H1 (cell line): ENCODE results near the gene ASB13. TPM values are rescaled to one million over a fixed set of nuclear protein-coding genes. Genes with fewer than 3 reads are reported as not detected.

Source experiments
- CTCF ChIA-PET: fragments of 300-600 bp; sonication (Branson Sonifier 250); formaldehyde crosslinking; loops from one replicate; lab custom pipeline; 2021; ENCODE audit not compliant: partially characterized antibody; lab: Charles Lee
- POLR2A ChIA-PET: fragments of 300-600 bp; sonication (Branson Sonifier 250); formaldehyde crosslinking; loops from one replicate; lab custom pipeline; 2021; ENCODE audit warnings: inconsistent platforms; ENCODE audit not compliant: partially characterized antibody; lab: Charles Lee
- DNase-seq, 2 experiments: peaks; one replicate each; pipeline versions ENCODE4 v3.0.0 to v3.0.0-alpha.2; 2010 to 2022; ENCODE audit warnings: low spot score in 2 of 2, low read depth in 1 of 2, mixed read lengths in 1 of 2
- FAIRE-seq: peaks from 2 replicates; lab custom pipeline; 2011; peaks lifted over from hg19 to GRCh38; lab: Jason Lieb, UNC
- H2AFZ ChIP-seq: 2 replicates; pipeline ENCODE4 v1.8.1; 2012; ENCODE audit warnings: low read length, inconsistent platforms
- H2AK5ac ChIP-seq: 2 replicates; pipeline ENCODE4 v1.6.1; 2013; ENCODE audit warnings: low read depth, low read length
- H2BK120ac ChIP-seq: replicated peaks from 2 replicates; pipeline ENCODE3; 2013; ENCODE audit warnings: low read depth, low read length, inconsistent platforms
- H2BK12ac ChIP-seq: 2 replicates; pipeline ENCODE4 v1.6.1; 2013; ENCODE audit warnings: low read depth, low read length
- H2BK15ac ChIP-seq: 2 replicates; pipeline ENCODE4 v1.6.1; 2013; ENCODE audit warnings: low read length
- H2BK20ac ChIP-seq: 2 replicates; pipeline ENCODE4 v1.6.1; 2013; ENCODE audit warnings: low read length
- H2BK5ac ChIP-seq: 2 replicates; pipeline ENCODE4 v1.6.1; 2013; ENCODE audit warnings: low read depth, low read length
- H3K14ac ChIP-seq: 2 replicates; pipeline ENCODE4 v1.6.1; 2013; ENCODE audit warnings: inconsistent platforms; ENCODE audit not compliant: insufficient read length
- H3K18ac ChIP-seq: 2 replicates; pipeline ENCODE4 v1.6.1; 2013; ENCODE audit warnings: low read length; ENCODE audit errors: extremely low read depth
- H3K23ac ChIP-seq: 2 replicates; pipeline ENCODE4 v1.6.1; 2013; ENCODE audit warnings: inconsistent platforms; ENCODE audit not compliant: insufficient read length
- H3K23me2 ChIP-seq: 2 replicates; pipeline ENCODE4 v1.6.1; 2013; ENCODE audit warnings: low read depth, low read length
- H3K27ac ChIP-seq: 2 replicates; pipeline ENCODE4 v1.6.1; 2011; ENCODE audit warnings: low read depth, low read length, inconsistent platforms
- H3K27me3 ChIP-seq, 4 experiments: replicated peaks in 1 of 4; 1 replicate in 1 of 4; 2 replicates in 3 of 4; pipeline versions ENCODE4 v1.6.1 to v1.8.1; 2011 to 2013; ENCODE audit warnings: low read length in 3 of 4, mild to moderate bottlenecking in 3 of 4, inconsistent platforms in 2 of 4, mixed read lengths in 2 of 4, moderate library complexity in 1 of 4; ENCODE audit not compliant: control insufficient read depth in 3 of 4, insufficient read depth in 3 of 4; ENCODE audit errors: extremely low read depth in 1 of 4
- H3K36me3 ChIP-seq, 4 experiments: 2 replicates each; pipeline versions ENCODE4 v1.6.1 to v1.8.1; 2011 to 2013; ENCODE audit warnings: mild to moderate bottlenecking in 4 of 4, low read length in 3 of 4, moderate library complexity in 2 of 4, control low read depth in 1 of 4, inconsistent platforms in 1 of 4; ENCODE audit not compliant: insufficient read depth in 4 of 4, control insufficient read depth in 2 of 4
- H3K4ac ChIP-seq: replicated peaks from 2 replicates; pipeline ENCODE3; 2013; ENCODE audit warnings: low read length, low read depth, mixed read lengths, inconsistent platforms; ENCODE audit not compliant: insufficient read length
- H3K4me1 ChIP-seq, 4 experiments: replicated peaks in 1 of 4; 1 replicate in 1 of 4; 2 replicates in 3 of 4; pipeline versions ENCODE4 v1.6.1 to v1.8.1; 2011 to 2013; ENCODE audit warnings: low read length in 3 of 4, inconsistent platforms in 2 of 4, mixed read lengths in 1 of 4; ENCODE audit not compliant: insufficient read depth in 4 of 4, control insufficient read depth in 3 of 4
- H3K4me2 ChIP-seq, 2 experiments: 2 replicates each; pipeline versions ENCODE4 v1.6.1 to v1.8.1; 2011 to 2013; ENCODE audit warnings: low read depth in 2 of 2, low read length in 2 of 2, control low read depth in 1 of 2, inconsistent platforms in 1 of 2, mild to moderate bottlenecking in 1 of 2; ENCODE audit not compliant: insufficient read depth in 1 of 2
- H3K4me3 ChIP-seq, 4 experiments: fragments of 200-600, 300-600 bp in 1 of 4; sonication (generic), shearing (Covaris generic), sonication (Bioruptor Twin) in 1 of 4; 2 replicates each; pipeline versions ENCODE4 v1.5.1 to v1.8.1; 2011 to 2016; ENCODE audit warnings: low read length in 4 of 4, low read depth in 3 of 4, control low read depth in 2 of 4, inconsistent platforms in 2 of 4, mild to moderate bottlenecking in 2 of 4, mixed read lengths in 1 of 4, moderate library complexity in 1 of 4; ENCODE audit not compliant: insufficient read depth in 2 of 4; ENCODE audit errors: extremely low read depth in 1 of 4
- H3K56ac ChIP-seq: replicated peaks from 2 replicates; pipeline ENCODE3; 2013; ENCODE audit warnings: low read depth, mild to moderate bottlenecking, mixed read lengths, low read length, inconsistent platforms; ENCODE audit not compliant: insufficient read length
- H3K79me1 ChIP-seq: 2 replicates; pipeline ENCODE4 v1.6.1; 2013; ENCODE audit warnings: low read depth, low read length, control low read depth
- H3K79me2 ChIP-seq, 2 experiments: 2 replicates each; pipeline versions ENCODE4 v1.6.1 to v1.8.1; 2012 to 2013; ENCODE audit warnings: low read length in 2 of 2, mild to moderate bottlenecking in 2 of 2, inconsistent platforms in 1 of 2; ENCODE audit not compliant: insufficient read depth in 2 of 2, control insufficient read depth in 1 of 2
- H3K9ac ChIP-seq, 4 experiments: replicated peaks in 1 of 4; 1 replicate in 1 of 4; 2 replicates in 3 of 4; pipeline versions ENCODE4 v1.6.1 to v1.8.1; 2011 to 2013; ENCODE audit warnings: low read depth in 3 of 4, low read length in 3 of 4, control low read depth in 2 of 4, mild to moderate bottlenecking in 2 of 4, moderate library complexity in 2 of 4, inconsistent platforms in 1 of 4; ENCODE audit errors: extremely low read depth in 1 of 4
- H3K9me3 ChIP-seq, 2 experiments: 2 replicates each; pipeline versions ENCODE4 v1.6.1 to v1.8.1; 2012 to 2013; ENCODE audit warnings: mild to moderate bottlenecking in 2 of 2, moderate library complexity in 2 of 2, control low read depth in 1 of 2, inconsistent platforms in 1 of 2, low read depth in 1 of 2, low read length in 1 of 2, mixed read lengths in 1 of 2; ENCODE audit not compliant: insufficient read depth in 2 of 2
- H4K20me1 ChIP-seq, 2 experiments: replicated peaks in 1 of 2; 2 replicates each; pipeline versions ENCODE3 to v1.8.1; 2011 to 2013; ENCODE audit warnings: inconsistent platforms in 2 of 2, low read length in 2 of 2, mild to moderate bottlenecking in 1 of 2; ENCODE audit not compliant: insufficient read depth in 2 of 2, control insufficient read depth in 1 of 2
- H4K5ac ChIP-seq: 2 replicates; pipeline ENCODE4 v1.6.1; 2013; ENCODE audit warnings: low read length, low read depth, mixed read lengths, inconsistent platforms; ENCODE audit not compliant: insufficient read length
- H4K8ac ChIP-seq: 2 replicates; pipeline ENCODE4 v1.8.0; 2013; ENCODE audit warnings: mild to moderate bottlenecking, moderate library complexity, low read length, inconsistent platforms; ENCODE audit not compliant: insufficient read depth; ENCODE audit errors: extremely low read depth
- H4K91ac ChIP-seq: replicated peaks from 2 replicates; pipeline ENCODE3; 2013; ENCODE audit warnings: low read length, mixed read lengths, inconsistent platforms; ENCODE audit not compliant: insufficient read length
- BCL11A ChIP-seq, 2 experiments: IDR thresholded peaks; one replicate each; pipeline ENCODE4 v1.6.1; 2011; ENCODE audit warnings: low read depth in 2 of 2, low read length in 2 of 2, mild to moderate bottlenecking in 2 of 2
- CBX8 ChIP-seq: fragments of 300-800, 300-1000 bp; sonication (generic); IDR thresholded peaks from 2 replicates; pipeline ENCODE4 v1.7.1; 2016; ENCODE audit warnings: low read depth, low read length, borderline replicate concordance
- CHD2 ChIP-seq: IDR thresholded peaks from 2 replicates; pipeline ENCODE4 v1.6.1; 2012; ENCODE audit warnings: low read length, improper control_type of control experiment
- CTBP2 ChIP-seq: IDR thresholded peaks from 2 replicates; pipeline ENCODE4 v1.7.0; 2011; ENCODE audit warnings: borderline replicate concordance, mild to moderate bottlenecking, moderate library complexity, mixed read lengths, low read length; ENCODE audit not compliant: insufficient read depth, insufficient read length
- E2F6 ChIP-seq: IDR thresholded peaks from 2 replicates; pipeline ENCODE4 v1.6.1; 2012; ENCODE audit warnings: inconsistent platforms
- HDAC6 ChIP-seq: IDR thresholded peaks from one replicate; pipeline ENCODE4 v1.7.1; 2012; ENCODE audit warnings: low read depth, mild to moderate bottlenecking, inconsistent platforms, low read length, moderate library complexity
- NANOG ChIP-seq: IDR thresholded peaks from 2 replicates; pipeline ENCODE4 v1.6.1; 2011; ENCODE audit warnings: low read length, low read depth, mild to moderate bottlenecking, inconsistent platforms; ENCODE audit not compliant: insufficient read depth, poor library complexity, severe bottlenecking
- RAD21 ChIP-seq, 2 experiments: IDR thresholded peaks in 1 of 2; conservative IDR thresholded peaks in 1 of 2; 2 replicates each; pipeline ENCODE4 v1.6.1; 2011; ENCODE audit warnings: low read depth in 2 of 2, low read length in 2 of 2, improper control_type of control experiment in 1 of 2, inconsistent platforms in 1 of 2, mild to moderate bottlenecking in 1 of 2, moderate library complexity in 1 of 2
- RFX5 ChIP-seq: IDR thresholded peaks from 2 replicates; pipeline ENCODE4 v1.6.1; 2011; ENCODE audit warnings: low read depth, low read length, improper control_type of control experiment, borderline replicate concordance
- SIX5 ChIP-seq: IDR thresholded peaks from 2 replicates; pipeline ENCODE4 v1.6.1; 2011; ENCODE audit warnings: mild to moderate bottlenecking, low read depth, low read length
- SRF ChIP-seq: IDR thresholded peaks from 2 replicates; pipeline ENCODE4 v1.6.1; 2011; ENCODE audit warnings: mild to moderate bottlenecking, low read depth, low read length, moderate library complexity
- SUZ12 ChIP-seq: fragments of 200-600 bp; sonication (generic); IDR thresholded peaks from 2 replicates; pipeline ENCODE4 v1.6.1; 2012; ENCODE audit warnings: mild to moderate bottlenecking, inconsistent platforms, low read length, moderate library complexity, mixed read lengths
- TAF1 ChIP-seq: IDR thresholded peaks from 2 replicates; pipeline ENCODE4 v1.6.1; 2011; ENCODE audit warnings: mild to moderate bottlenecking, low read depth, low read length
- TCF12 ChIP-seq: IDR thresholded peaks from 2 replicates; pipeline ENCODE4 v1.6.1; 2011; ENCODE audit warnings: low read depth, mild to moderate bottlenecking, low read length
- WGBS, 2 experiments: shearing (Covaris generic) in 1 of 2; methylation state at CpG; one replicate each; pipeline versions ENCODE4 v1.1.6 to v1.1.7; 2013 to 2015; ENCODE audit warnings: low lambda C conversion rate in 2 of 2, mixed read lengths in 2 of 2, inconsistent platforms in 1 of 2, low coverage in 1 of 2, missing lambda C conversion rate in 1 of 2; ENCODE audit not compliant: insufficient replicate concordance in 2 of 2, insufficient coverage in 1 of 2, insufficient read length in 1 of 2; ENCODE audit errors: extremely low coverage in 1 of 2, missing lambda C conversion rate in 1 of 2; 5-methylcytosine and 5-hydroxymethylcytosine counted together
- polyA plus RNA-seq, 7 experiments: library from polyadenylated mRNA; depleted of rRNA in 3 of 7; stranded (reverse) in 5 of 7; unstranded in 2 of 7; fragments of >200 nt in 5 of 7; fragments of 200-250 nt in 2 of 7; gene quantifications; 1 replicate in 5 of 7; 2 replicates in 1 of 7; 4 replicates in 1 of 7; pipeline versions ENCODE4 v1.2.1 to v1.2.3, GENCODE V29; 2011 to 2013; ENCODE audit warnings: missing spikeins in 2 of 7, mixed read lengths in 2 of 7
- total RNA-seq: library from RNA; stranded (reverse); fragmentation: NEBNext Ultra II Directional; extraction: Animal tissue kit (Norgen Biotek cat#: 25700); gene quantifications from 2 replicates; pipeline ENCODE4 v1.2.1, GENCODE V29; 2021

Gene ASB13
- total and polyA plus RNA-seq, 2 of the 8 experiments (the other 6 are each of a cell fraction or from before 2014, with no cell fraction given): 12.3 to 20.2 TPM

- H3K79me1 ChIP-seq: no peaks in the 10 kb centered on the region
- H3K27ac ChIP-seq: no peak overlapping the region
- H4K20me1 ChIP-seq: no peaks in the 10 kb centered on the region
- H3K4me2 ChIP-seq: no peak overlapping the region
- no peaks in the 10 kb centered on the region for H3K79me2 ChIP-seq
- no peak overlapping the region for H2BK12ac ChIP-seq
- FAIRE-seq (no peak), DNase-seq (no peak)
- H2BK5ac ChIP-seq: no peak overlapping the region
- no peak overlapping the region for H3K4ac ChIP-seq
- no peaks in the 10 kb centered on the region for H3K27me3 ChIP-seq
- H3K18ac ChIP-seq: no peak overlapping the region
- ChIA-PET POLR2A (no interaction called here), CTCF (interaction anchor here (0.9 to 1.8 kb wide), 3 partner anchors 11 to 25 kb away, joined by 3 to 7 read pairs (median 4); no protein-coding TSS in a partner anchor)
- no peaks in the 10 kb centered on the region for H3K36me3 ChIP-seq
- no peak overlapping the region for H2AK5ac ChIP-seq
- no peak overlapping the region for H2BK20ac ChIP-seq
- no peak overlapping the region for H3K56ac ChIP-seq
- no peak overlapping the region for H4K91ac ChIP-seq
- H3K23ac ChIP-seq: no peak overlapping the region
- H2BK15ac ChIP-seq: no peak overlapping the region
- no peak overlapping the region for H2AFZ ChIP-seq
- H4K5ac ChIP-seq: no peak overlapping the region
- no peaks in the 10 kb centered on the region for H3K4me1 ChIP-seq
- no peak overlapping the region for H2BK120ac ChIP-seq
- 90% methylated on average over 7 of the region's 7 CpGs; no CpG with 5 or more reads in 1 of the 2 experiments for WGBS, 2 experiments
- no peak overlapping the region for H3K4me3 ChIP-seq
- H3K9ac ChIP-seq: no peak overlapping the region
- no peak overlapping the region for H3K14ac ChIP-seq
- H3K23me2 ChIP-seq: no peaks in the 10 kb centered on the region; the same call in 1 of the 2 replicates
- no peak overlapping the region for H4K8ac ChIP-seq
- no peaks in the 10 kb centered on the region for H3K9me3 ChIP-seq
- no peak for TF ChIP-seq TCF12
- TF ChIP-seq NANOG: no peak
- TF ChIP-seq TAF1: no peak
- no peak for TF ChIP-seq SRF
- TF ChIP-seq SUZ12: no peak
- no peak for TF ChIP-seq E2F6
- TF ChIP-seq CTBP2: no peak
- TF ChIP-seq BCL11A (IDR thresholded peaks at IDR 0.05; ENCODE audit: low read depth in 2 of 2, low read length in 2 of 2): no peak
- no peak for TF ChIP-seq RFX5
- no peak for TF ChIP-seq RAD21 (IDR thresholded peaks at IDR 0.05 in 1 of 2, conservative IDR thresholded peaks at IDR 0.05 in 1 of 2; ENCODE audit: low read depth in 2 of 2, low read length in 2 of 2)
- TF ChIP-seq CBX8: no peak
- no peak for TF ChIP-seq CHD2
- no peak for TF ChIP-seq HDAC6
- TF ChIP-seq SIX5: no peak
These were observed 61.4 kb downstream of the ASB13 start for GRCh38 chr10:5604961-5605360.
